Stimulated activated naive CD8-positive, alpha-beta T cell treated with anti-CD3 and anti-CD28 coated beads, Interleukin-15, amount 100 ng/mL, for 72 hours (primary cell): ENCODE measurements around the gene AKR1A1.
"Not testable (repeated sequence)": the region's sequence is repeated elsewhere in the genome, so short reads cannot be mapped to it uniquely, and the experiment has no call there.

Experiments
- ATAC-seq: fragments of 150-1000 bp; cut with Tn5 transposase; 2 replicates; pipeline ENCODE4 v1.10.0; 2021; ENCODE audit warnings: mild to moderate bottlenecking, moderate library complexity
- DNase-seq, 2 donors: peaks; one replicate each; pipeline ENCODE4 v3.0.0; 2021 to 2022
- H3K27ac Mint-ChIP-seq, 2 donors: one replicate each; pipeline ENCODE4 v1.8.0; 2022; ENCODE audit warnings: mild to moderate bottlenecking in 2 of 2, mixed read lengths in 2 of 2, moderate library complexity in 2 of 2
- H3K27me3 Mint-ChIP-seq: one replicate; pipeline ENCODE4 v1.8.0; 2022; ENCODE audit warnings: mixed read lengths
- H3K4me1 Mint-ChIP-seq: one replicate; pipeline ENCODE4 v1.8.0; 2022; ENCODE audit warnings: mild to moderate bottlenecking, mixed read lengths
- H3K4me3 Mint-ChIP-seq, 2 donors: one replicate each; pipeline ENCODE4 v1.8.0; 2022; ENCODE audit warnings: mild to moderate bottlenecking in 2 of 2, mixed read lengths in 2 of 2, moderate library complexity in 1 of 2
- H3K9me3 Mint-ChIP-seq, 2 donors: one replicate each; pipeline ENCODE4 v1.8.0; 2022; ENCODE audit warnings: mixed read lengths in 2 of 2

Gene AKR1A1

DNA sequence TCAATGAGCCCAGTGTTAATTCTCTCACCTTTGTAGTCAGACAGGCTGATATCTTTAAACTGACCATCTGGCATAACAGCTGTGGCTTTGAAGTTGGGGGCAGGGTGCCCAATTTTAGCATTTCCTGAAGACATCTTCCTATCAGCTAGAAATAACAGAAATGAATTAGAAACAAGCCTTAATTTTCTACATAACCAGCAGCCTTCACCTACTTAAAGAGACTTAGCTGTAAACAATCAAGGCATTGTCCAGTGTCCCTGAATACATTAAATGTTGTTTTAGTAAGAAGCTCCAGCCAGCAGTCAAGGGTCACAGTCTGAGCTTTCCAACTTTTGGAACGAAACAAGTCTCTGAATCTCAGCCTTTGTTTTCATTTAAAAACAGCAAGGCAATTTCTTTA, 31.7 kb upstream of the AKR1A1 start:
- peaks cover 63% of the 10 kb centered on the region for H3K4me1 Mint-ChIP-seq
- no peaks in the 10 kb centered on the region for H3K9me3 Mint-ChIP-seq
- H3K4me3 Mint-ChIP-seq: peak overlapping the region; percentile 23 to 93
- no peaks in the 10 kb centered on the region for H3K27me3 Mint-ChIP-seq
- ATAC-seq (no peak), DNase-seq (no peak)
- H3K27ac Mint-ChIP-seq: no peak overlapping the region

DNA sequence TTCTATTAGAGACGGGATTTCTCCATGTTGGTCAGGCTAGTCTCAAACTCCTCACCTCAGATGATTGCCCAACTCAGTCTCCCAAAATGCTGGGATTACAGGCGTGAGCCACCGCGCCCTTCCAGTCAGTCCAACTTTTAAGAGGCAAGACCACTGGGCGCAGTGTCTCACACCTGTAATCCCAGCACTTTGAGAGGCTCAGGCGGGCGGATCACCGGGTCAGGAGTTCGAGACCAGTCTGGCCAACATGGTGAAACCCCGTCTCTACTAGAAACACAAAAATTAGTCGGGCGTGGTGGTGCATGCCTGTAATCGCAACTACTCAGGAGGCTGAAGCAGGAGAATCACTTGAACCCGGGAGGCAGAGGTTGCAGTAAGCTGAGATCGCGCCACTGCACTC, 30.9 kb upstream of the AKR1A1 start:
- not testable (repeated sequence) for H3K9me3 Mint-ChIP-seq, DNase-seq, ATAC-seq, H3K27me3 Mint-ChIP-seq
- H3K4me3 Mint-ChIP-seq: peak overlapping the region; percentile 93 to 99
- peak overlapping the region in 1 of 2 donors; percentile 87 for H3K27ac Mint-ChIP-seq
- peaks cover 67% of the 10 kb centered on the region for H3K4me1 Mint-ChIP-seq

DNA sequence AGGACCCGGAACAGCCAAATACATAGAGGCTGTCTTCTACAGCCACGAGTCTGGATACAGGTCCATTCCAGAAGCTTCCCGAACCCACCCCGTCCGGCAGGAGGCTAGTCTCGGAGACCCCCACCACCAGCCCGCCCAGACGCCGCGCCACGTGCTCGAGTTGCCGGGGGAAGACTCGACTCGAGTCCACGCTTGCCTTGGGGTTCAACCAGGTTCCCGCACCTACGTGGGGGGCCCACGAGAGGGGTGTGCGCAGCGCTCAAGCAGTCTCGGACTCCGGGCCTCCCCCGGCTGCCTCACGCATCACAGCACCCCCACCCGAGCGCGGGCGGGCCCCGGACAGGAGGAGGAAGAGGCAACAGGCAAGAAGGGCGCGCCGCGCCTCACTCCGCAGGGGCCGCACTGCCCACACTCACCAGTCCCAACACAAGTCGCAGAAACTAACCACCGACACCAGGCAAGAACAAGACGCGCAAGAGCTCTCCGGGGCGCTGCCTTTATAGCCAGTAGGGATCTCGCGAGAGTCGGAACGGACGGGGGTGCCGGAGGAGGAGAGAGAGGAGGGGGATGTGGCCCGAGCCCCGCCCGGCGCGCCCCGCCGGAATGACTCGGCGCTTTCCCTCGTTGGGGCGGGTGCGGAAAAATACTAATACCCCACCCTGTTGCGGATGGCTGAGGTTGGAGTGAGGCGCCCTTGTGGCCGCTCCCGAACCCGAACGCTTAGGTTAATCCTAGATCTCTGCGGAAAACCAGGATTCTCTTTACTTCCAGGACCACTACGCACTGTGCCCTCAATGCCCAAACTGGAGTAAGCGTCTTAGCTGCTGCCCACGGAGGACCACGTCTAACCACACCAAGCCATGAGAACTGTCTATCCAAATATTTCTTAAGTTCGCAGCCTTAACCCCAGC, 29.0 kb upstream of the AKR1A1 start, which contains the start of gene PRDX1:
PRDX1 (minus strand) TSS at position 472 of the 911 bp plus-strand sequence. CDS start 2,841 bp downstream, outside the sequence.
- H3K4me3 Mint-ChIP-seq: peak within 1 kb of the TSS; percentile 93 to 99
- H3K4me1 Mint-ChIP-seq: peaks cover 62% of the 10 kb centered on the region

DNA sequence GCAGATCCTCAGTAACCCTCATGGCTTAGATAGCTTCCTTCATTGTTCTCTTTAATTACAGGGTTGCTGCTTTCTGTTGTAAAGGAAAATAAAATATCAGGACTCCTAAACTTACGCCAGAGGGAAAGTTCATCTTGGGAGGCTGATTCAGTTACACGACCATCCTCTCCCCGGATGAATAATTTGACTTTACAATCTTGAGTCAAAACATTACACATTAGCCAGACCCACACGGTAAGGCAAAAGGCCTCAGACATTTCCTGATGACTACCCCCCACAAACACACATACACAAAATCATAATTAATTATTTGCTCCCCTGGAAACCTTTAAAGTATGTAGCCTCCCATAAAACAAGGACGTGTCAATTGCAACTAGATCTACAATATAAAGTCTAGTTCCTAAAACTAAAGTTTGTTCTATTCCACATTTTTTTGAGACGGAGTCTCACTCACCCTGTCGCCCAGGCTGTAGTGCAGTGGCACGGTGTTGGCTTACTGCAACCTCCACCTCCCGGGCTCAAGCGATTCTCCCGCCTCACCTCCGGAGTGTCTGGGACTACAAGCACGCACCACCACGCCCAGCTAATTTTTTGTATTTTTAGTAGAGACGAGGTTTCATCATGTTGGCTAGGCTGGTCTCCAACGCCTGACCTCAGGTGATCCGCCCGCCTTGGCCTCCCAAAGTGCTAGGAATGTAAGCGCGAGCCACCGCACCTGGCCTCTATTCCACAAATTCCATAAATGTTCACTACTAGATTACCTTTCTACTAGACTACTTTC, 28.1 kb upstream of the AKR1A1 start:
- Mint-ChIP-seq H3K4me3 (peak overlapping the region; percentile 93 to 99), H3K27ac (peak overlapping the region; percentile 83 to 95), H3K9me3 (no peaks in the 10 kb centered on the region), H3K27me3 (peaks cover 8% of the 10 kb centered on the region), H3K4me1 (peaks cover 55% of the 10 kb centered on the region)
- peak; percentile 51 for ATAC-seq
- no peak for DNase-seq

More for the DNA sequence above, 29.0 kb upstream of the AKR1A1 start, which contains the start of gene PRDX1:
- ATAC-seq: peak; percentile 92
- Mint-ChIP-seq H3K27ac (peak within 1 kb of the TSS; percentile 83 to 95), H3K27me3 (peaks cover 8% of the 10 kb centered on the region), H3K9me3 (no peaks in the 10 kb centered on the region)
- DNase-seq: peak; percentile 98 to 99

DNA sequence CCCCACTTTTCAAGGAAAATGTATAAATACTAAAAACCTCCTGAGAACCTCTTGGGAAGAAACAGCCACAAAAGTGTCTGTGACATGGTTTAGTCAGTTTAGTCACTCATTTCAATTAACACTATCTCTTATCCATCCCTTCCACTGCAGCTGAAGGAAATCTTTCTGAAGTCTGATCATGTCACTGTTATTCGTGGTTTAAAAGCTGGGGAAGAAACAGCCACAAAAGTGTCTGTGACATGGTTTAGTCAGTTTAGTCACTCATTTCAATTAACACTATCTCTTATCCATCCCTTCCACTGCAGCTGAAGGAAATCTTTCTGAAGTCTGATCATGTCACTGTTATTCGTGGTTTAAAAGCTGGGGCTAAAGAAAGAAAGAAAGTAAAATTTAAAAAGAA, 27.1 kb upstream of the AKR1A1 start:
- H3K4me1 Mint-ChIP-seq: peaks cover 51% of the 10 kb centered on the region
- not testable (repeated sequence) for H3K27me3 Mint-ChIP-seq, DNase-seq, H3K27ac Mint-ChIP-seq, H3K9me3 Mint-ChIP-seq, ATAC-seq
- H3K4me3 Mint-ChIP-seq: peak overlapping the region in 1 of 2 donors; percentile 38

DNA sequence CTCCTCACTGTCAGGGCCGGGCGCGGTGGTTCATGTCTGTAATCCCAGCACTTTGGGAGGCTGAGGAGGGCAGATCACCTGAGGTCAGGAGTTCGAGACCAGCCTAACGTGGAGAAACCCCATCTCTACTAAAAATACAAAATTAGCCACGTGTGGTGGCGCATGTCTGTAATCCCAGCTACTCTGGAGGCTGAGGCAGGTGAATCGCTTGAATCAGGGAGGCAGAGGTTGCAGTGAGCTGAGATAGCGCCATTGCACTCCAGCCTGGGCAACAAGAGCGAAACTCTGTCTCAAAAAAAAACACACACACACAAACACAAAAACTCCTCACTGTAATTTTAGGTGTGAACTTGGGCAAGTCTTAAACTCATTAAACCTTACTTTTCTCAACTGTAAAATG, 26.7 kb upstream of the AKR1A1 start:
- H3K27ac Mint-ChIP-seq, DNase-seq, H3K4me3 Mint-ChIP-seq, H3K9me3 Mint-ChIP-seq, ATAC-seq, H3K27me3 Mint-ChIP-seq: not testable (repeated sequence)
- peaks cover 46% of the 10 kb centered on the region for H3K4me1 Mint-ChIP-seq

DNA sequence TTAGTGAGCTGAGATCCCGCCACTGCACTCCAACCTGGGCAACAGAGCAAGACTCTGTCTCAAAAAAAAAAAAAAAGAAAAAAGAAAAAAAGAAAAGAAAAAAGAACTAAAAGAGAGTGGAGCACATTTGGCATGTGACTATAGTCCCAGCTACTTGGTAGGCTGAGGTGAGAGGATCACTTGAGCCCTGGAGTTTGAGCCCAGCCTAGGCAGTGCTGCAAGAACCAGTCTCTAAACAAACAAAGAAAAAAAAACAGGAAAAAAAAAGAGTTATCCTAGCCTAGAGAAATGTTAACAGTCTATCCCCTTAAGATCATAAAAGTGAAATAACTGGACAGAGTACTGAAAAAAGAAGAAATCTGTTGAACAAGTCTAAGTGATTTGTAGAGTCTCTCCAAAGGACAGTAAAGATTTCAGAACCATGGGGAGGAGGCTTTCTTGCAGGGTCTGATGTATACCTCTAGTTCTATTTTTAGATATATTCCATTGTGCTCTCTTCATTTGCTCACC, 24.4 kb upstream of the AKR1A1 start:
- H3K27ac Mint-ChIP-seq: no peak overlapping the region
- DNase-seq (no peak), ATAC-seq (no peak)
- peaks cover 33% of the 10 kb centered on the region for H3K4me1 Mint-ChIP-seq
- H3K9me3 Mint-ChIP-seq: no peaks in the 10 kb centered on the region
- peaks cover 8% of the 10 kb centered on the region for H3K27me3 Mint-ChIP-seq
- no peak overlapping the region for H3K4me3 Mint-ChIP-seq

DNA sequence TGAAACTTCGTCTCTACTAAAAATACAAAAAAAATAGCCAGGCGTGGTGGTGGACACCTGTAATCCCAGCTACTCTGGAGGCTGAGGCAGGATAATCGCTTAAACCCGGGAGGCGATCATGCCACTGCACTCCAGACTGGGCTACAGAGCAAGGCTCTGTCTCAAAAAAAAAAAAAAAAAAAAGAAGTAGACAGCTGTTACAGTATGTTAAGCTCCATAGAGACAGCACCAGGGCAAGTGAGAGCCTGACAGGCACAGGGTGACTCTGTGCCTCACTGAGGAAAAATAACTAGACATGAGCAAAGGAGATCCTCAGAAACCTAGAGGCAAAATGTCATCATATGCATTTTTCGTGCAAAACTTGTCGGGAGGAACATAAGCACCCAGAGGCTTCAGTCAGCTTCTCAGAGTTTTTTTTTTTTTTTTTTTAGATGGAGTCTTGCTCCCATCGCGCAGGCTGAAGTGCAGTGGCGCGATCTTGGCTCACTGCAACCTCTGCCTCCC, 19.9 kb upstream of the AKR1A1 start:
- Mint-ChIP-seq H3K27me3 (no peaks in the 10 kb centered on the region), H3K27ac (no peak overlapping the region), H3K4me1 (no peaks in the 10 kb centered on the region), H3K9me3 (no peaks in the 10 kb centered on the region), H3K4me3 (no peak overlapping the region)
- ATAC-seq: no peak
- no peak for DNase-seq

DNA sequence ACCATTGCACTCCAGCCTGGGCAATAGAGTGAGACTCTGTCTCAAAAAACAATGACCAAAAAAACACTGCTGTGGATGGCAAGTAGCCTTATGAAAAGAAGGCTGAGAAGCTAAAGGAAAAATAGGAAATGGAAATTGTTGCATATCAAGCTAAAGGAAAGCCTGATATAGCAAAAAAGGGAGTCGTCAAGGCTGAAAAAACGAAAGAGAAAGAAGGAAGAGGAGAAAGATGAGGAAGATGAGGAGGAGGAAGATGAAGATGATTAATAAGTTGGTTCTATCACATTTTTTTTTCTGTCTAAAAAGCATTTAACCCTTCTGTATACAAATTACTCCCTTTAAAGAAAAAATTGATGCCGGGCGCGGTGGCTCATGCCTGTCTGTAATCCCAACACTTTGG, 18.8 kb upstream of the AKR1A1 start:
- Mint-ChIP-seq H3K27ac (no peak overlapping the region), H3K27me3 (no peaks in the 10 kb centered on the region), H3K9me3 (no peaks in the 10 kb centered on the region), H3K4me3 (no peak overlapping the region), H3K4me1 (peaks cover 11% of the 10 kb centered on the region)
- ATAC-seq (no peak), DNase-seq (no peak)

DNA sequence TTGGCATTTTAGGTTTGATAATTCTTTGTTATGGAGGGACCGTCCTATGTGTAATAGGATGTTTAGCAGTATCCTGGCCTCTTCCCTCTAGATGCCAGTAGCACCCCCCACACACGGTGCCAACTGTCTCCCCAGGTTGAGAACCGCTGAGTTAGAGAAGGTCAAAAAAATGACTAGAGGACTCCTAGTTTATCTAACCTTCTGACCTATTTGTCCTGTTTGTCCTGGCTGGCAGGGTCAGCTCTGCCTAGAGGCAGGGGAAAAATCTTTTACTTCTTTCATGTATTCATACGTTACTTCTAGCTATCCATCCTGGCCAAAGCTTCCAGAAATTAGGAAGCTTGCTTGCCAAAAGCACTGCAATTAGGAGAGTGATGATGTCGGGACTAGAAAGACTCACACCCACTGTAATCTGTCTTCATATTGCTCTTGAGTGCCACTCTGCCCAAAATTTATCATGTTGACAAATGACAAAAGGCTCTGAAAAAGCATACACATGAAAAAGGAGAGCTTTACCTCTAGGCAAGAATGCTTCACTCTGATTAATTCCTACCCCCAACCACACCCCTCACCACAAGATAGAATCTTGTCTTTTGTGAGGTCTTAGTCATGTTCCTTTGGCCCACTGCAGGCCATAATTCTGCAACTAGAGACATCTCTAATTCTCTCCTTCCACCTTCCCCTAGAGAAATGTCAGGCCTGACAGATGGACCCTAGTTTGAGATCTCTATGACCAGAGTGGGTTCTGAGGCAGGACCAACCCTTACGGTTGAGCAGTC, 14.4 kb upstream of the AKR1A1 start:
- Mint-ChIP-seq H3K4me3 (no peak overlapping the region), H3K27ac (peak overlapping the region in 1 of 2 donors; percentile 55), H3K4me1 (peaks cover 19% of the 10 kb centered on the region), H3K9me3 (no peaks in the 10 kb centered on the region), H3K27me3 (peaks cover 14% of the 10 kb centered on the region)
- DNase-seq (no peak), ATAC-seq (peak; percentile 92)

DNA sequence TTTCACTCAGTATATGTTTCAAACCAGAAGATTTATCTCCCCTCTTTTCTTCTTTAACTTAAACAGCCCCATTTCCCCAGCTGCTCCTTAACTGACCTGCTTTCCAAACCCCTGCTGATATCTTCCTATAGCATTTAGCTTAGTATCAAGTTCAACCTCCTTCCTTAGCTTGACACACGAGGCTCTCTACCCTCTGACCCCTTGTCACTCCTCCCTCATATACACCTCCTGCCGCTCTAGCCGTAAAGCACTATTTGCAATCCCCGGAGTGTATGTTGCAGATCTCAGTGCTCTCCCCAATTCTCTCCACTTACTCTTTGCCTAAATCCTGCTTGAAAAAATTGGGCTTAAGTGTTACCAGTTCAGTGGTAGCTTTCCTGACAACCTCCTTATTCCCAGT, 13.7 kb upstream of the AKR1A1 start:
- peak overlapping the region in 1 of 2 donors; percentile 1 for H3K27ac Mint-ChIP-seq
- ATAC-seq: no peak
- no peaks in the 10 kb centered on the region for H3K9me3 Mint-ChIP-seq
- no peak for DNase-seq
- peaks cover 24% of the 10 kb centered on the region for H3K4me1 Mint-ChIP-seq
- H3K27me3 Mint-ChIP-seq: peaks cover 14% of the 10 kb centered on the region
- H3K4me3 Mint-ChIP-seq: no peak overlapping the region

DNA sequence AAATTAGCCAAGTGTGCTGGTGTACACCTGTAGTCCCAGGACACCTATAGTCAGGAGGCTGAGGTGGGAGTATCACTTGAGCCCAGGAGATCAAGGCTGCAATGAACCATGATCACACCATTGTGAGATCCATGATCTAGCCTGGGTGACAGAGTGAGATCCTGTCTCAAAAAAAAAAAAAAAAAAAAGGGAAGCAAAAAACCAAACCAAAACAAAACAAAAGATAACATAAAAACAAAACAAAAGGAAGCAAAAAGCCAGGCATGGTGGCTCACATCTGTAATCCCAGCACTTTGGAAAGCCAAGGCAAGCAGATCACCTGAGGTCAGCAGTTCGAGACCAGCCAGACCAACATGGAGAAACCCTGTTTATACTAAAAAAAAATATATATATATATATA, 9.4 kb upstream of the AKR1A1 start:
- no peak overlapping the region for H3K27ac Mint-ChIP-seq
- no peak overlapping the region for H3K4me3 Mint-ChIP-seq
- peaks cover 14% of the 10 kb centered on the region for H3K27me3 Mint-ChIP-seq

DNA sequence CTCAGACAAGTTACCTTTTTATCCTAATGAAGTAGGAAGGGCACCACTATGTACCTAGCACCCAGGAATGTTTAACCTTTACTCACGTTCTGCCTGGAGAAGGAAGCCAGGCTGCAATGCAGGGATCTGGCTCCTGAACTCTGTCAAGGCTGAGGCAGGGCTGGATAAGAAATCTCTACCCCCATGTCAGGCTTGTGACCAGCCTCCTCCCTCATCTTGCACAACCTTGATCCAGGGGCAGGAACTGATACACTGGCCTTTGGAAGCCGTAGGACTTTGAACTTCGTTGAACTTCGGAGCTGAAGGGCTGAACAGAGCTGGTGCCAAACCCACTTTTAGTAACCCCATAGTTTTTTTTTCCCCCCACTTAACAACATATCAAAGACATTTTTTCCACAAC, 8.0 kb upstream of the AKR1A1 start:
- Mint-ChIP-seq H3K27ac (no peak overlapping the region), H3K9me3 (no peaks in the 10 kb centered on the region), H3K4me3 (no peak overlapping the region), H3K4me1 (peaks cover 42% of the 10 kb centered on the region), H3K27me3 (peaks cover 9% of the 10 kb centered on the region)
- no peak for DNase-seq
- ATAC-seq: no peak

More for the DNA sequence above, 9.4 kb upstream of the AKR1A1 start:
- H3K4me1 Mint-ChIP-seq: peaks cover 56% of the 10 kb centered on the region
- H3K9me3 Mint-ChIP-seq: no peaks in the 10 kb centered on the region
- no peak for DNase-seq
- ATAC-seq: no peak

DNA sequence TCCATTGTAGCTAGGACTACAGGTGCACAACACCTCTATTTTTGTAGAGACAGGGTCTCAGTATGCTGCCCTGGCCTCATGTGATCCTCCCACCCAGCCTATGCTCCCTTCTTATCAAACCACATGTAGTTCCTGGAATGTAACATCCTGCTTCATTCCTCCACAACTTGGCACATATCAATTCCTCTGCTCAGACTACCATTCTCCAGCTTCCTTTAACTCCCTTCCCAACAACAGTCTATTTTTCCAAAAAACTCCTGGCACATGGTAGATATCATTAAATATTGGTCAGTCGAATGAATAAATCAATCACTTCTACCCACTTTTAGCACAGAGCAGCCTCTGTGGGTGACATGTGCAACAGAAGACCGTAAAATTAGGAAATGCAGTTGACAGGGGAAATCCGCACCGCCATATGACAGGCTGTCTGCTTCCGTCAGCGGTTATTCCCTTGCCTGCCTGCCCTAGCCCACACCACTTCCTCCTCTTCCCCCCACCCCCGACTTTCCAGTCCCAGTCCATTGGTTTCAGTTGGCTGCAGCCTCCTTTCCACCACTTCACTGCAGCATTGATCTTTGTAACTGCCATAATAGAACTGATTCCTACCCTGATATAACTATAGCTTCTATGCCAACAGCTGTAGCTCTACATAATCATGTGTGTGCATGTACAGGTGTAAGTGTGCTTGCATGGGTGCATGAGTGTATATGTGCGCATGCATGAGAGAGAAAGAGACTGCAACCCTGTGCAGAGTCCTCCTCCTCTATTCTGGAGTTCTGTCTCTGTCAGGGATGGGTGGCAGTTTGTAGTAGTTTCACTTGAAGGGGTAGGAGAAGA, 6.8 kb upstream of the AKR1A1 start:
- Mint-ChIP-seq H3K9me3 (no peaks in the 10 kb centered on the region), H3K27me3 (peaks cover 6% of the 10 kb centered on the region), H3K27ac (peak overlapping the region in 1 of 2 donors; percentile 80), H3K4me3 (peak overlapping the region; percentile 67 to 78), H3K4me1 (peaks cover 42% of the 10 kb centered on the region)
- ATAC-seq (peak; percentile 96), DNase-seq (peak; percentile 42 to 77)
